ENCODE results near the gene MTHFD2L. TPM values are rescaled to one million over a fixed set of nuclear protein-coding genes. Genes with fewer than 3 reads are reported as not detected.

The MTHFD2L gene
- total and polyA plus RNA-seq, 2 of the 8 experiments (the other 6 are each of a cell fraction or from before 2014, with no cell fraction given): 5.4 to 15.0 TPM

- no peaks in the 10 kb centered on the region for H3K9me3 ChIP-seq (ENCODE audit: insufficient read depth in 2 of 2, low read depth in 1 of 2, low read length in 1 of 2)
- peak overlapping the region; percentile 2; the same call in 1 of the 2 replicates for H2BK5ac ChIP-seq (ENCODE audit: low read depth, low read length)
- no peak overlapping the region for H3K23ac ChIP-seq (ENCODE audit: insufficient read length)
- no peak overlapping the region for H4K8ac ChIP-seq (ENCODE audit: extremely low read depth, insufficient read depth, low read length)
- H3K27me3 ChIP-seq (replicated peaks in 1 of 4; ENCODE audit: control insufficient read depth in 3 of 4, extremely low read depth in 1 of 4, insufficient read depth in 3 of 4, low read length in 3 of 4): no peaks in the 10 kb centered on the region
- POLR2A ChIA-PET (ENCODE audit: partially characterized antibody): interaction anchor here (1.3 to 2.1 kb wide), 3 partner anchors 24 to 135 kb away, joined by 4 to 6 read pairs (median 5); partner anchors contain the start of genes CXCL3 and CXCL5
- H3K4me2 ChIP-seq (ENCODE audit: insufficient read depth in 1 of 2, low read depth in 2 of 2, low read length in 2 of 2): peak overlapping the region in 1 of 2 experiments; percentile 17; a peak in 2 of 4 replicates
- no peak overlapping the region for H4K5ac ChIP-seq (ENCODE audit: insufficient read length, low read depth, low read length)
- no peak overlapping the region for H3K4ac ChIP-seq (replicated peaks; ENCODE audit: insufficient read length, low read depth, low read length)
- H3K79me1 ChIP-seq (ENCODE audit: low read depth, low read length): no peaks in the 10 kb centered on the region
- 45% methylated on average over 8 of the region's 8 CpGs; no CpG with 5 or more reads in 1 of the 2 experiments for WGBS, 2 experiments (ENCODE audit: extremely low coverage in 1 of 2, insufficient coverage in 1 of 2, insufficient read length in 1 of 2, insufficient replicate concordance in 2 of 2, low coverage in 1 of 2, low lambda C conversion rate in 2 of 2, missing lambda C conversion rate in 1 of 2)
- 0 out of 2 replicates have a peak overlapping the region, but pooled peaks have one; percentile 0 for H2BK12ac ChIP-seq (ENCODE audit: low read depth, low read length)
- no peak overlapping the region for H2BK20ac ChIP-seq (ENCODE audit: low read length)
- peaks cover 1% of the 10 kb centered on the region; the same call in 1 of the 2 replicates for H3K23me2 ChIP-seq (ENCODE audit: low read depth, low read length)
- no peak overlapping the region for H3K27ac ChIP-seq (ENCODE audit: low read depth, low read length)
- CTCF ChIA-PET (ENCODE audit: partially characterized antibody): interaction anchor here (0.5 to 4.2 kb wide), 57 partner anchors 8 to 1875 kb away, joined by 3 to 30 read pairs (median 4); partner anchors contain the start of genes CXCL1, CXCL3 and CXCL5
- peak overlapping the region; percentile 98 for H2AFZ ChIP-seq (ENCODE audit: low read length)
- no peak overlapping the region for H3K14ac ChIP-seq (ENCODE audit: insufficient read length)
- no peak overlapping the region for H3K18ac ChIP-seq (ENCODE audit: extremely low read depth, low read length)
- H2BK15ac ChIP-seq (ENCODE audit: low read length): no peak overlapping the region
- no peak overlapping the region for H3K56ac ChIP-seq (replicated peaks; ENCODE audit: insufficient read length, low read depth, low read length)
- DNase-seq (ENCODE audit: low read depth in 1 of 2, low spot score in 2 of 2) (peak; percentile 38 to 83), FAIRE-seq (peak; percentile 99)
- H3K4me3 ChIP-seq (ENCODE audit: extremely low read depth in 1 of 4, insufficient read depth in 2 of 4, low read depth in 3 of 4, low read length in 4 of 4): no peak overlapping the region
- H3K4me1 ChIP-seq (replicated peaks in 1 of 4; ENCODE audit: control insufficient read depth in 3 of 4, insufficient read depth in 4 of 4, low read length in 3 of 4): peaks cover 0 to 6% (median 1%) of the 10 kb centered on the region in 4 experiments; a peak in 3 of 7 replicates
- no peaks in the 10 kb centered on the region for H4K20me1 ChIP-seq (replicated peaks in 1 of 2; ENCODE audit: control insufficient read depth in 1 of 2, insufficient read depth in 2 of 2, low read length in 2 of 2)
- H3K36me3 ChIP-seq (ENCODE audit: control insufficient read depth in 2 of 4, insufficient read depth in 4 of 4, low read length in 3 of 4): no peaks in the 10 kb centered on the region; a peak in 1 of 8 replicates
- no peak overlapping the region for H3K9ac ChIP-seq (replicated peaks in 1 of 4; ENCODE audit: extremely low read depth in 1 of 4, low read depth in 3 of 4, low read length in 3 of 4)
- H3K79me2 ChIP-seq (ENCODE audit: control insufficient read depth in 1 of 2, insufficient read depth in 2 of 2, low read length in 2 of 2): no peaks in the 10 kb centered on the region
- H2BK120ac ChIP-seq (replicated peaks; ENCODE audit: low read depth, low read length): no peak overlapping the region
- H4K91ac ChIP-seq (replicated peaks; ENCODE audit: insufficient read length, low read length): no peak overlapping the region
- TF ChIP-seq CEBPB (IDR thresholded peaks at IDR 0.05; ENCODE audit: low read depth, low read length) (no peak), RAD21 (IDR thresholded peaks at IDR 0.05 in 1 of 2, conservative IDR thresholded peaks at IDR 0.05 in 1 of 2; ENCODE audit: low read depth in 2 of 2, low read length in 2 of 2) (peak; percentile 95 to 97), MAX (IDR thresholded peaks at IDR 0.05) (0 out of 2 replicates have a peak, but pooled peaks have one; percentile 16), CTCF (IDR thresholded peaks at IDR 0.05; ENCODE audit: control extremely low read depth in 1 of 3, insufficient read depth in 1 of 3, low read depth in 1 of 3, low read length in 3 of 3) (peak; percentile 26 to 85 (median 79)), TAF7 (optimal IDR thresholded peaks at IDR 0.05; ENCODE audit: borderline replicate concordance, low read depth, low read length) (no peak), GTF2F1 (IDR thresholded peaks at IDR 0.05; ENCODE audit: borderline replicate concordance, low read depth, low read length) (peak; percentile 23; the same call in 1 of the 2 replicates), YY1 (IDR thresholded peaks at IDR 0.05; ENCODE audit: low read depth, low read length) (peak; percentile 77; the same call in 1 of the 2 replicates)
- no peak overlapping the region for H2AK5ac ChIP-seq (ENCODE audit: low read depth, low read length)
These were observed 24.0 kb upstream of the MTHFD2L start for GRCh38 chr4:74133786-74134499.

All from H1 (cell line).